ENCODE data around the gene RALBP1.

- TF ChIP-seq CTCF (IDR thresholded peaks at IDR 0.05) (no peak), EP300 (IDR thresholded peaks at IDR 0.05) (no peak), POLR2A (IDR thresholded peaks at IDR 0.05) (no peak)
Observed at GRCh38 chr18:9539938-9540337, 64.6 kb downstream of the RALBP1 start.
